HEK293T (cell line): ENCODE data around the gene RNF44.
"Not testable (repeated sequence)": the region's sequence is repeated elsewhere in the genome, so short reads cannot be mapped to it uniquely, and the experiment has no call there.

Experiments used
- CTCF ChIA-PET: fragments of 350-600 bp; formaldehyde crosslinking; extraction: SDS; loops from one replicate; lab custom pipeline; 2021; ENCODE audit warnings: antibody characterized with exemption, inconsistent platforms; lab: Yijun Ruan, JAX
- POLR2A ChIA-PET: fragments of 350-600 bp; formaldehyde crosslinking; extraction: SDS; loops from one replicate; lab custom pipeline; 2020; ENCODE audit warnings: antibody characterized with exemption, inconsistent platforms; lab: Yijun Ruan, JAX
- DNase-seq: peaks from one replicate; pipeline ENCODE4 v3.0.0; 2012; ENCODE audit warnings: mixed read lengths; ENCODE audit errors: extremely low spot score
- ARNT ChIP-seq: fragments of 450-650 bp; IDR thresholded peaks from 2 replicates; pipeline ENCODE4 v1.6.1; 2017; ENCODE audit warnings: mild to moderate bottlenecking
- BHLHE40 ChIP-seq: fragments of 450-650 bp; IDR thresholded peaks from 2 replicates; pipeline ENCODE4 v1.6.1; 2016; ENCODE audit warnings: mild to moderate bottlenecking, moderate library complexity, borderline replicate concordance
- CTBP1 ChIP-seq: fragments of 450-650 bp; IDR thresholded peaks from 2 replicates; pipeline ENCODE4 v1.6.1; 2016; ENCODE audit warnings: borderline replicate concordance
- ELF4 ChIP-seq: fragments of 450-650 bp; IDR thresholded peaks from 2 replicates; pipeline ENCODE4 v1.6.1; 2017; ENCODE audit warnings: antibody characterized with exemption
- FOXA1 ChIP-seq: fragments of 450-650 bp; IDR thresholded peaks from 2 replicates; pipeline ENCODE4 v1.6.1; 2016; ENCODE audit warnings: mild to moderate bottlenecking
- FOXK2 ChIP-seq: fragments of 450-650 bp; IDR thresholded peaks from 2 replicates; pipeline ENCODE4 v1.6.1; 2016; ENCODE audit warnings: mild to moderate bottlenecking
- FOXM1 ChIP-seq: fragments of 450-650 bp; IDR thresholded peaks from 2 replicates; pipeline ENCODE4 v1.6.1; 2017; ENCODE audit warnings: mild to moderate bottlenecking, borderline replicate concordance
- HDGF ChIP-seq: fragments of 450-650 bp; IDR thresholded peaks from 2 replicates; pipeline ENCODE4 v1.6.1; 2017; ENCODE audit warnings: antibody characterized with exemption, borderline replicate concordance
- L3MBTL2 ChIP-seq: fragments of 450-650 bp; conservative IDR thresholded peaks from 2 replicates; pipeline ENCODE4 v1.6.1; 2016; ENCODE audit warnings: mild to moderate bottlenecking
- LEF1 ChIP-seq: fragments of 450-650 bp; IDR thresholded peaks from 2 replicates; pipeline ENCODE4 v1.6.1; 2017; ENCODE audit warnings: mild to moderate bottlenecking, borderline replicate concordance
- NFRKB ChIP-seq: fragments of 450-650 bp; IDR thresholded peaks from 2 replicates; pipeline ENCODE4 v1.6.1; 2016; ENCODE audit warnings: mild to moderate bottlenecking, moderate library complexity
- PKNOX1 ChIP-seq: fragments of 450-650 bp; IDR thresholded peaks from 2 replicates; pipeline ENCODE4 v1.6.1; 2016
- SP1 ChIP-seq: fragments of 450-650 bp; IDR thresholded peaks from 2 replicates; pipeline ENCODE4 v1.6.1; 2017
- SUZ12 ChIP-seq: fragments of 450-650 bp; IDR thresholded peaks from 2 replicates; pipeline ENCODE4 v1.6.1; 2016; ENCODE audit warnings: mild to moderate bottlenecking
- TARDBP ChIP-seq: fragments of 450-650 bp; IDR thresholded peaks from 2 replicates; pipeline ENCODE4 v1.6.1; 2016
- ZNF384 ChIP-seq: fragments of 450-650 bp; IDR thresholded peaks from 2 replicates; pipeline ENCODE4 v1.6.1; 2016

The RNF44 gene

DNA sequence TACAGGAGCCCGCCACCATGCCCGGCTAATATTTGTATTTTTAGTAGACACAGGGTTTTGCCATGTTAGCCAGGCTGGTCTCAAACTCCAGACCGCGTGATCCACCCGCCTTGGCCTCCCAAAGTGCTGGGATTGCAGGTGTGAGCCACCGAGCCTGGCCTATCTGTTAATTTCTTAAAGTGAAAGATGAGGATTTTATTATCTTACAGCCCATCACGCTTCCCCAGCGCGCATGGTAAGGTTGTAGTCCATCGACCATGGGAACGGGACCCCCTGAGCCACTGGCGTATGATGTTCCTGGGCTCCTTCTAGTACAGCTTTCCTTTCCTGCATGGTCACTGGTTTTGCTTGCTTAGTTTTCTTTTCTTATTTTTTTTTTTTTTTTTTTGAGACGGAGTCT is 20.6 kb upstream of the RNF44 start:
- ChIA-PET POLR2A (interaction anchor here (1.0 kb wide), 1 partner anchor 15 kb away, joined by 3 read pairs; no protein-coding TSS in a partner anchor), CTCF (no interaction called here)
- no peak for DNase-seq
- no peak for TF ChIP-seq ARNT
- no peak for TF ChIP-seq SUZ12
- TF ChIP-seq BHLHE40: no peak
- no peak for TF ChIP-seq HDGF
- no peak for TF ChIP-seq NFRKB
- no peak for TF ChIP-seq SP1
- TF ChIP-seq LEF1: no peak
- no peak for TF ChIP-seq ZNF384
- TF ChIP-seq PKNOX1: no peak
- TF ChIP-seq L3MBTL2: no peak
- no peak for TF ChIP-seq FOXK2
- TF ChIP-seq FOXA1: no peak
- TF ChIP-seq CTBP1: no peak
- TF ChIP-seq FOXM1: no peak
- no peak for TF ChIP-seq TARDBP
- no peak for TF ChIP-seq ELF4

GRCh38 chr5:176553260-176554085 is 16.3 kb upstream of the RNF44 start:
- TF ChIP-seq L3MBTL2: no peak
- TF ChIP-seq PKNOX1: no peak
- no peak for TF ChIP-seq HDGF
- TF ChIP-seq FOXA1: no peak
- no peak for TF ChIP-seq CTBP1
- TF ChIP-seq SUZ12: no peak
- no peak for TF ChIP-seq LEF1
- no peak for TF ChIP-seq TARDBP
- no peak for TF ChIP-seq ARNT
- ChIA-PET POLR2A (interaction anchor here (0.8 to 1.5 kb wide), 3 partner anchors 9 to 16 kb away, joined by 3 to 6 read pairs (median 4); partner anchors contain the start of gene RNF44), CTCF (interaction anchor here (0.8 kb wide), 1 partner anchor 25 kb away, joined by 3 read pairs; no protein-coding TSS in a partner anchor)
- DNase-seq: no peak

GRCh38 chr5:176552332-176552869 is 15.2 kb upstream of the RNF44 start:
- POLR2A ChIA-PET: interaction anchor here (0.6 to 0.8 kb wide), 2 partner anchors 10 to 104 kb away, joined by 3 read pairs; partner anchors contain the start of gene FAF2
- TF ChIP-seq ZNF384 (no peak), NFRKB (no peak), FOXK2 (no peak), LEF1 (no peak), FOXA1 (no peak), TARDBP (no peak), SUZ12 (no peak), PKNOX1 (no peak), FOXM1 (no peak), BHLHE40 (no peak), L3MBTL2 (no peak), HDGF (no peak), CTBP1 (no peak), ARNT (no peak)
- CTCF ChIA-PET: interaction anchor here (0.8 to 0.9 kb wide), 2 partner anchors 8 to 26 kb away, joined by 3 to 4 read pairs; no protein-coding TSS in a partner anchor
- no peak for DNase-seq

DNA sequence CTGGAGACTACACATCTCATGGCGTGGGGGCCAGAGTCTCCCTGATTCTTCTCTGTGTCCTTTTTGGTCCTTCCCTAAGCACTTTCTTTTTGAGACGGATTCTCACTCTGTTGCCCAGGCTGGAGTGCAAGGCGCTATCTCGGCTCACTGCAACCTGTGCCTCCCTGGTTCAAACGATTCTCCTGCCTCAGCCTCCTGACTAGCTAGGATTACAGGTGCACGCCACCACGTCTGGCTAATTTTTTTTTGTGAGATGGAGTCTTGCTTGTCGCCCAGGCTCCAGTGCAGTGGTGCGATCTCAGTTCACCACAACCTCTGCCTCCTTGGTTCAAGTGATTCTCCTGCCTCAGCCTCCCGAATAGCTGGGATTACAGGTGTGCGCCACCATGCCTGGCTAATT is 13.7 kb upstream of the RNF44 start:
- DNase-seq, CTCF ChIA-PET: not testable (repeated sequence)
- POLR2A ChIA-PET: interaction anchor here (1.0 kb wide), 1 partner anchor 13 kb away, joined by 3 read pairs; no protein-coding TSS in a partner anchor

DNA sequence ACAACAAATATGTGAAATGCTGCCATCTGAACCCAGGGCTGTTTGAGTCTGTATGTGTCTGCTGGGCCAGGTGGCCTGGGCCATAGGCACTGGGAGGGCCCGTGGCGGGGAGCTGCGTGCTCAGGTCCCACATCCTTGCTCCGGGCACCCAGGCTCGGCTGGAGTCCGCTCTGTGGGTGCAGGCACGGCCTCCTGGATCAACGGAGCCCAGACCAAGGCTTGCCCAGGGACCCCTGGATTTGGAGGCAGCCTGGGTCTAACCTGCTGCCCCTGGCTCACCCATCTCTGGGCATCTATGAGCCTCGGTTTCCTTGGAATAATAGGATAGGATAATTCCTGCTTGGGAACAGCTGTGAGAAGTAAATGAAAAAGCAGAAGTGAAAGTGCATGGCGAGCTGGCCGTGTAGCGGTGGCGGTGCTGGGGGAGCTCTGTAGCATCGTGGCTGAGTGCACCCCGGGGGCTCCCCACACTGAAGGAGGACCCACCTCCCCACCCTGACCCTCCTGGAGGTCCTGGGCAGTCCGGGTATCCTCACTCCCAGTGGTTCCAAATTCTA is 13.2 kb upstream of the RNF44 start:
- ChIA-PET CTCF (interaction anchor here (0.5 kb wide), 1 partner anchor 20 kb away, joined by 3 read pairs; no protein-coding TSS in a partner anchor), POLR2A (interaction anchor here (1.0 kb wide), 1 partner anchor 13 kb away, joined by 3 read pairs; no protein-coding TSS in a partner anchor)
- no peak for DNase-seq

DNA sequence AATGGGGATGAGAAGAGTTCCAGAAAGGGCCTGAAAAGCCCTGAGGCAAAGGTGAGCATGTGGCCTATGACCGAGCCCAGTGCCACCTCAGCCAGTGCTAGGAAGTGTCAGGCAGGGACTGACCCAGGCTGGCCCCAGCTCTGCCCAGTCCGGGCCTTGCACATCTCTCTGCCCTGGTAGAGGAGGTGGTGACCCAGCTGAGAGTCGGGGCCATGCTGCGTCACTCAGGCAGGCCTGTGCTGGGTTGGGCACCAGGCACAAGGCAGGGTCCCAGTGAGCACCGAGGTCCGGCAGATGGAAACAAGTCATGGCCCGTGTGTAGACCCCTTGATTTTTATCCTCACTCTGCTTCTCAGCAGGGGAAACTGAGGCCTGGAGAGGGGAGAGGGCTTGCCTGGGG is 12.7 kb upstream of the RNF44 start:
- ChIA-PET POLR2A (interaction anchor here (1.0 to 1.2 kb wide), 2 partner anchors 12 kb away, joined by 3 to 4 read pairs; partner anchors contain the start of gene RNF44), CTCF (no interaction called here)
- TF ChIP-seq CTBP1 (no peak), FOXK2 (no peak), ZNF384 (no peak), FOXM1 (no peak), LEF1 (no peak), FOXA1 (no peak), SUZ12 (no peak), ARNT (no peak), BHLHE40 (no peak), PKNOX1 (no peak), HDGF (no peak), L3MBTL2 (no peak), NFRKB (no peak), ELF4 (no peak), SP1 (no peak), TARDBP (no peak)
- no peak for DNase-seq

More for the DNA sequence above, 13.2 kb upstream of the RNF44 start:
- TF ChIP-seq BHLHE40: no peak
